H1 (cell line): ENCODE results near the gene TEKT3. TPM values are rescaled to one million over a fixed set of nuclear protein-coding genes. Genes with fewer than 3 reads are reported as not detected.

Experiments used
- CTCF ChIA-PET: fragments of 300-600 bp; sonication (Branson Sonifier 250); formaldehyde crosslinking; loops from one replicate; lab custom pipeline; 2021; ENCODE audit not compliant: partially characterized antibody; lab: Charles Lee
- POLR2A ChIA-PET: fragments of 300-600 bp; sonication (Branson Sonifier 250); formaldehyde crosslinking; loops from one replicate; lab custom pipeline; 2021; ENCODE audit warnings: inconsistent platforms; ENCODE audit not compliant: partially characterized antibody; lab: Charles Lee
- DNase-seq, 2 experiments: peaks; one replicate each; pipeline versions ENCODE4 v3.0.0 to v3.0.0-alpha.2; 2010 to 2022; ENCODE audit warnings: low spot score in 2 of 2, low read depth in 1 of 2, mixed read lengths in 1 of 2
- FAIRE-seq: peaks from 2 replicates; lab custom pipeline; 2011; peaks lifted over from hg19 to GRCh38; lab: Jason Lieb, UNC
- H2AFZ ChIP-seq: 2 replicates; pipeline ENCODE4 v1.8.1; 2012; ENCODE audit warnings: low read length, inconsistent platforms
- H2AK5ac ChIP-seq: 2 replicates; pipeline ENCODE4 v1.6.1; 2013; ENCODE audit warnings: low read depth, low read length
- H2BK120ac ChIP-seq: replicated peaks from 2 replicates; pipeline ENCODE3; 2013; ENCODE audit warnings: low read depth, low read length, inconsistent platforms
- H2BK12ac ChIP-seq: 2 replicates; pipeline ENCODE4 v1.6.1; 2013; ENCODE audit warnings: low read depth, low read length
- H2BK15ac ChIP-seq: 2 replicates; pipeline ENCODE4 v1.6.1; 2013; ENCODE audit warnings: low read length
- H2BK20ac ChIP-seq: 2 replicates; pipeline ENCODE4 v1.6.1; 2013; ENCODE audit warnings: low read length
- H2BK5ac ChIP-seq: 2 replicates; pipeline ENCODE4 v1.6.1; 2013; ENCODE audit warnings: low read depth, low read length
- H3K14ac ChIP-seq: 2 replicates; pipeline ENCODE4 v1.6.1; 2013; ENCODE audit warnings: inconsistent platforms; ENCODE audit not compliant: insufficient read length
- H3K18ac ChIP-seq: 2 replicates; pipeline ENCODE4 v1.6.1; 2013; ENCODE audit warnings: low read length; ENCODE audit errors: extremely low read depth
- H3K23ac ChIP-seq: 2 replicates; pipeline ENCODE4 v1.6.1; 2013; ENCODE audit warnings: inconsistent platforms; ENCODE audit not compliant: insufficient read length
- H3K23me2 ChIP-seq: 2 replicates; pipeline ENCODE4 v1.6.1; 2013; ENCODE audit warnings: low read depth, low read length
- H3K27ac ChIP-seq: 2 replicates; pipeline ENCODE4 v1.6.1; 2011; ENCODE audit warnings: low read depth, low read length, inconsistent platforms
- H3K27me3 ChIP-seq, 4 experiments: replicated peaks in 1 of 4; 1 replicate in 1 of 4; 2 replicates in 3 of 4; pipeline versions ENCODE4 v1.6.1 to v1.8.1; 2011 to 2013; ENCODE audit warnings: low read length in 3 of 4, mild to moderate bottlenecking in 3 of 4, inconsistent platforms in 2 of 4, mixed read lengths in 2 of 4, moderate library complexity in 1 of 4; ENCODE audit not compliant: control insufficient read depth in 3 of 4, insufficient read depth in 3 of 4; ENCODE audit errors: extremely low read depth in 1 of 4
- H3K36me3 ChIP-seq, 4 experiments: 2 replicates each; pipeline versions ENCODE4 v1.6.1 to v1.8.1; 2011 to 2013; ENCODE audit warnings: mild to moderate bottlenecking in 4 of 4, low read length in 3 of 4, moderate library complexity in 2 of 4, control low read depth in 1 of 4, inconsistent platforms in 1 of 4; ENCODE audit not compliant: insufficient read depth in 4 of 4, control insufficient read depth in 2 of 4
- H3K4ac ChIP-seq: replicated peaks from 2 replicates; pipeline ENCODE3; 2013; ENCODE audit warnings: low read length, low read depth, mixed read lengths, inconsistent platforms; ENCODE audit not compliant: insufficient read length
- H3K4me1 ChIP-seq, 4 experiments: replicated peaks in 1 of 4; 1 replicate in 1 of 4; 2 replicates in 3 of 4; pipeline versions ENCODE4 v1.6.1 to v1.8.1; 2011 to 2013; ENCODE audit warnings: low read length in 3 of 4, inconsistent platforms in 2 of 4, mixed read lengths in 1 of 4; ENCODE audit not compliant: insufficient read depth in 4 of 4, control insufficient read depth in 3 of 4
- H3K4me2 ChIP-seq, 2 experiments: 2 replicates each; pipeline versions ENCODE4 v1.6.1 to v1.8.1; 2011 to 2013; ENCODE audit warnings: low read depth in 2 of 2, low read length in 2 of 2, control low read depth in 1 of 2, inconsistent platforms in 1 of 2, mild to moderate bottlenecking in 1 of 2; ENCODE audit not compliant: insufficient read depth in 1 of 2
- H3K4me3 ChIP-seq, 4 experiments: fragments of 200-600, 300-600 bp in 1 of 4; sonication (generic), shearing (Covaris generic), sonication (Bioruptor Twin) in 1 of 4; 2 replicates each; pipeline versions ENCODE4 v1.5.1 to v1.8.1; 2011 to 2016; ENCODE audit warnings: low read length in 4 of 4, low read depth in 3 of 4, control low read depth in 2 of 4, inconsistent platforms in 2 of 4, mild to moderate bottlenecking in 2 of 4, mixed read lengths in 1 of 4, moderate library complexity in 1 of 4; ENCODE audit not compliant: insufficient read depth in 2 of 4; ENCODE audit errors: extremely low read depth in 1 of 4
- H3K56ac ChIP-seq: replicated peaks from 2 replicates; pipeline ENCODE3; 2013; ENCODE audit warnings: low read depth, mild to moderate bottlenecking, mixed read lengths, low read length, inconsistent platforms; ENCODE audit not compliant: insufficient read length
- H3K79me1 ChIP-seq: 2 replicates; pipeline ENCODE4 v1.6.1; 2013; ENCODE audit warnings: low read depth, low read length, control low read depth
- H3K79me2 ChIP-seq, 2 experiments: 2 replicates each; pipeline versions ENCODE4 v1.6.1 to v1.8.1; 2012 to 2013; ENCODE audit warnings: low read length in 2 of 2, mild to moderate bottlenecking in 2 of 2, inconsistent platforms in 1 of 2; ENCODE audit not compliant: insufficient read depth in 2 of 2, control insufficient read depth in 1 of 2
- H3K9ac ChIP-seq, 4 experiments: replicated peaks in 1 of 4; 1 replicate in 1 of 4; 2 replicates in 3 of 4; pipeline versions ENCODE4 v1.6.1 to v1.8.1; 2011 to 2013; ENCODE audit warnings: low read depth in 3 of 4, low read length in 3 of 4, control low read depth in 2 of 4, mild to moderate bottlenecking in 2 of 4, moderate library complexity in 2 of 4, inconsistent platforms in 1 of 4; ENCODE audit errors: extremely low read depth in 1 of 4
- H3K9me3 ChIP-seq, 2 experiments: 2 replicates each; pipeline versions ENCODE4 v1.6.1 to v1.8.1; 2012 to 2013; ENCODE audit warnings: mild to moderate bottlenecking in 2 of 2, moderate library complexity in 2 of 2, control low read depth in 1 of 2, inconsistent platforms in 1 of 2, low read depth in 1 of 2, low read length in 1 of 2, mixed read lengths in 1 of 2; ENCODE audit not compliant: insufficient read depth in 2 of 2
- H4K20me1 ChIP-seq, 2 experiments: replicated peaks in 1 of 2; 2 replicates each; pipeline versions ENCODE3 to v1.8.1; 2011 to 2013; ENCODE audit warnings: inconsistent platforms in 2 of 2, low read length in 2 of 2, mild to moderate bottlenecking in 1 of 2; ENCODE audit not compliant: insufficient read depth in 2 of 2, control insufficient read depth in 1 of 2
- H4K5ac ChIP-seq: 2 replicates; pipeline ENCODE4 v1.6.1; 2013; ENCODE audit warnings: low read length, low read depth, mixed read lengths, inconsistent platforms; ENCODE audit not compliant: insufficient read length
- H4K8ac ChIP-seq: 2 replicates; pipeline ENCODE4 v1.8.0; 2013; ENCODE audit warnings: mild to moderate bottlenecking, moderate library complexity, low read length, inconsistent platforms; ENCODE audit not compliant: insufficient read depth; ENCODE audit errors: extremely low read depth
- H4K91ac ChIP-seq: replicated peaks from 2 replicates; pipeline ENCODE3; 2013; ENCODE audit warnings: low read length, mixed read lengths, inconsistent platforms; ENCODE audit not compliant: insufficient read length
- ASH2L ChIP-seq: fragments of 200-600, 300-600 bp; sonication (generic); IDR thresholded peaks from one replicate; pipeline ENCODE4 v1.7.1; 2017; ENCODE audit warnings: low read length
- BRCA1 ChIP-seq: IDR thresholded peaks from 2 replicates; pipeline ENCODE4 v1.6.1; 2012; ENCODE audit warnings: low read depth, low read length, improper control_type of control experiment
- CHD2 ChIP-seq: IDR thresholded peaks from 2 replicates; pipeline ENCODE4 v1.6.1; 2012; ENCODE audit warnings: low read length, improper control_type of control experiment
- CREB1 ChIP-seq: IDR thresholded peaks from 2 replicates; pipeline ENCODE4 v1.6.1; 2012; ENCODE audit warnings: inconsistent platforms
- EZH2 ChIP-seq: fragments of 200-600 bp; sonication (generic); IDR thresholded peaks from 2 replicates; pipeline ENCODE4 v1.7.1; 2012; ENCODE audit warnings: low read depth, mild to moderate bottlenecking, moderate library complexity, low read length, inconsistent platforms; ENCODE audit not compliant: severe bottlenecking
- FOSL1 ChIP-seq: IDR thresholded peaks from 2 replicates; pipeline ENCODE4 v1.6.1; 2011; ENCODE audit warnings: mild to moderate bottlenecking, low read depth, low read length, moderate library complexity; ENCODE audit not compliant: insufficient read depth
- HDAC2 ChIP-seq, 2 experiments: fragments of 300-600 bp in 1 of 2; sonication (generic) in 1 of 2; IDR thresholded peaks; 2 replicates each; pipeline ENCODE4 v1.6.1; 2011 to 2012; ENCODE audit warnings: low read depth in 2 of 2, low read length in 2 of 2, mild to moderate bottlenecking in 2 of 2, moderate library complexity in 2 of 2, borderline replicate concordance in 1 of 2, inconsistent platforms in 1 of 2
- MAFK ChIP-seq: IDR thresholded peaks from 2 replicates; pipeline ENCODE4 v1.6.1; 2012; ENCODE audit warnings: low read depth, mild to moderate bottlenecking, improper control_type of control experiment, low read length
- RAD21 ChIP-seq, 2 experiments: IDR thresholded peaks in 1 of 2; conservative IDR thresholded peaks in 1 of 2; 2 replicates each; pipeline ENCODE4 v1.6.1; 2011; ENCODE audit warnings: low read depth in 2 of 2, low read length in 2 of 2, improper control_type of control experiment in 1 of 2, inconsistent platforms in 1 of 2, mild to moderate bottlenecking in 1 of 2, moderate library complexity in 1 of 2
- TAF1 ChIP-seq: IDR thresholded peaks from 2 replicates; pipeline ENCODE4 v1.6.1; 2011; ENCODE audit warnings: mild to moderate bottlenecking, low read depth, low read length
- WGBS, 2 experiments: shearing (Covaris generic) in 1 of 2; methylation state at CpG; one replicate each; pipeline versions ENCODE4 v1.1.6 to v1.1.7; 2013 to 2015; ENCODE audit warnings: low lambda C conversion rate in 2 of 2, mixed read lengths in 2 of 2, inconsistent platforms in 1 of 2, low coverage in 1 of 2, missing lambda C conversion rate in 1 of 2; ENCODE audit not compliant: insufficient replicate concordance in 2 of 2, insufficient coverage in 1 of 2, insufficient read length in 1 of 2; ENCODE audit errors: extremely low coverage in 1 of 2, missing lambda C conversion rate in 1 of 2; 5-methylcytosine and 5-hydroxymethylcytosine counted together
- polyA plus RNA-seq, 7 experiments: library from polyadenylated mRNA; depleted of rRNA in 3 of 7; stranded (reverse) in 5 of 7; unstranded in 2 of 7; fragments of >200 nt in 5 of 7; fragments of 200-250 nt in 2 of 7; gene quantifications; 1 replicate in 5 of 7; 2 replicates in 1 of 7; 4 replicates in 1 of 7; pipeline versions ENCODE4 v1.2.1 to v1.2.3, GENCODE V29; 2011 to 2013; ENCODE audit warnings: missing spikeins in 2 of 7, mixed read lengths in 2 of 7
- total RNA-seq: library from RNA; stranded (reverse); fragmentation: NEBNext Ultra II Directional; extraction: Animal tissue kit (Norgen Biotek cat#: 25700); gene quantifications from 2 replicates; pipeline ENCODE4 v1.2.1, GENCODE V29; 2021

The TEKT3 gene
- total and polyA plus RNA-seq, 2 of the 8 experiments (the other 6 are each of a cell fraction or from before 2014, with no cell fraction given): 2.2 to 2.9 TPM

GRCh38 chr17:15309793-15310192, 31.6 kb downstream of the TEKT3 start:
- H2BK12ac ChIP-seq: no peak overlapping the region
- POLR2A ChIA-PET: no interaction called here
- H3K4me1 ChIP-seq: no peaks in the 10 kb centered on the region
- no peak overlapping the region for H2BK5ac ChIP-seq
- H3K18ac ChIP-seq: no peak overlapping the region
- H3K79me2 ChIP-seq: no peaks in the 10 kb centered on the region
- FAIRE-seq: no peak
- H3K9ac ChIP-seq: no peak overlapping the region
- CTCF ChIA-PET: no interaction called here
- no peaks in the 10 kb centered on the region for H4K20me1 ChIP-seq
- WGBS, 2 experiments: 81% methylated on average over 3 of the region's 3 CpGs; no CpG with 5 or more reads in 1 of the 2 experiments
- H4K8ac ChIP-seq: no peak overlapping the region
- no peak overlapping the region for H2AK5ac ChIP-seq
- no peaks in the 10 kb centered on the region for H3K36me3 ChIP-seq
- H3K4me3 ChIP-seq: no peak overlapping the region
- no peak overlapping the region for H2BK120ac ChIP-seq
- H4K91ac ChIP-seq: no peak overlapping the region
- H2BK20ac ChIP-seq: no peak overlapping the region
- no peak overlapping the region for H3K4me2 ChIP-seq
- H2AFZ ChIP-seq: no peak overlapping the region
- no peak overlapping the region for H4K5ac ChIP-seq
- no peak overlapping the region for H3K23ac ChIP-seq
- H3K56ac ChIP-seq: no peak overlapping the region
- no peak overlapping the region for H3K27ac ChIP-seq
- DNase-seq: no peak
- H3K4ac ChIP-seq: no peak overlapping the region
- H3K23me2 ChIP-seq: no peaks in the 10 kb centered on the region
- no peaks in the 10 kb centered on the region for H3K27me3 ChIP-seq
- H3K14ac ChIP-seq: no peak overlapping the region
- no peaks in the 10 kb centered on the region for H3K79me1 ChIP-seq
- H2BK15ac ChIP-seq: no peak overlapping the region
- no peaks in the 10 kb centered on the region for H3K9me3 ChIP-seq
- TF ChIP-seq MAFK: no peak
- TF ChIP-seq EZH2: no peak
- no peak for TF ChIP-seq ASH2L
- no peak for TF ChIP-seq CHD2
- TF ChIP-seq CREB1: no peak
- no peak for TF ChIP-seq RAD21 (IDR thresholded peaks at IDR 0.05 in 1 of 2, conservative IDR thresholded peaks at IDR 0.05 in 1 of 2; ENCODE audit: low read depth in 2 of 2, low read length in 2 of 2)
- no peak for TF ChIP-seq FOSL1
- no peak for TF ChIP-seq HDAC2 (IDR thresholded peaks at IDR 0.05; ENCODE audit: borderline replicate concordance in 1 of 2, low read depth in 2 of 2, low read length in 2 of 2)
- no peak for TF ChIP-seq BRCA1
- TF ChIP-seq TAF1: no peak
